SU-DHL-6 (cell line): ENCODE results near the gene PCDHB13.

Experiments used
- H2AFZ ChIP-seq: fragments of 200-600 bp; sonication (generic); 2 replicates; pipeline ENCODE4 v1.6.1; 2014; ENCODE audit warnings: low read depth, mild to moderate bottlenecking, moderate library complexity, mixed read lengths, antibody characterized with exemption, low read length; ENCODE audit not compliant: severe bottlenecking
- H3F3A ChIP-seq: fragments of 200-600 bp; shearing (Covaris generic); 2 replicates; pipeline ENCODE4 v1.6.0; 2016; ENCODE audit warnings: antibody characterized with exemption, mild to moderate bottlenecking; ENCODE audit not compliant: insufficient read depth
- H3K27ac ChIP-seq: fragments of 200-600 bp; sonication (generic); 2 replicates; pipeline ENCODE4 v1.5.1; 2016; ENCODE audit warnings: low read depth, mild to moderate bottlenecking, low read length, moderate library complexity, mixed read lengths
- H3K27me3 ChIP-seq: fragments of 200-600 bp; sonication (generic), shearing (Covaris generic); 2 replicates; pipeline ENCODE4 v1.6.0; 2014; ENCODE audit warnings: mild to moderate bottlenecking, low read length
- H3K36me3 ChIP-seq: fragments of 200-600 bp; sonication (generic); 2 replicates; pipeline ENCODE4 v1.6.1; 2014; ENCODE audit warnings: mild to moderate bottlenecking, low read length, mixed read lengths
- H3K4me2 ChIP-seq: fragments of 300-600, 200-600 bp; shearing (Covaris generic), sonication (generic); 2 replicates; pipeline ENCODE4 v1.6.0; 2014; ENCODE audit warnings: low read length, low read depth, mild to moderate bottlenecking; ENCODE audit not compliant: poor library complexity, severe bottlenecking
- H3K4me3 ChIP-seq: fragments of 200-600 bp; sonication (generic); 2 replicates; pipeline ENCODE4 v1.5.1; 2014; ENCODE audit warnings: antibody characterized with exemption, low read length, mild to moderate bottlenecking, mixed read lengths; ENCODE audit not compliant: insufficient read depth, poor library complexity, severe bottlenecking
- H3K79me2 ChIP-seq: fragments of 200-600 bp; sonication (generic); 2 replicates; pipeline ENCODE4 v1.6.1; 2014; ENCODE audit warnings: mild to moderate bottlenecking, low read length, moderate library complexity; ENCODE audit not compliant: insufficient read depth
- H3K9ac ChIP-seq: fragments of 200-600 bp; sonication (generic); 2 replicates; pipeline ENCODE4 v1.7.0; 2014; ENCODE audit warnings: mild to moderate bottlenecking, low read length
- H3K9me2 ChIP-seq: fragments of 200-600 bp; sonication (generic); replicated peaks from 2 replicates; pipeline ENCODE4 v1.6.1; 2014; ENCODE audit warnings: low read length; ENCODE audit not compliant: insufficient read depth
- H3K9me3 ChIP-seq: fragments of 200-600 bp; sonication (generic); 2 replicates; pipeline ENCODE4 v1.6.1; 2014; ENCODE audit warnings: low read length, mixed read lengths; ENCODE audit not compliant: insufficient read depth
- H4K20me1 ChIP-seq: fragments of 200-600 bp; sonication (generic); 2 replicates; pipeline ENCODE4 v1.6.1; 2014; ENCODE audit warnings: low read depth, mild to moderate bottlenecking, antibody characterized with exemption, low read length, moderate library complexity, mixed read lengths
- CTCF ChIP-seq: fragments of 200-600 bp; sonication (generic); IDR thresholded peaks from one replicate; pipeline ENCODE4 v1.5.1; 2017; ENCODE audit warnings: antibody characterized with exemption, mild to moderate bottlenecking, low read length, moderate library complexity; ENCODE audit not compliant: insufficient read depth, poor library complexity, severe bottlenecking
- EZH2phosphoT487 ChIP-seq: fragments of 200-600 bp; sonication (generic), shearing (Covaris generic); conservative IDR thresholded peaks from 2 replicates; pipeline ENCODE4 v1.6.1; 2018; ENCODE audit warnings: mild to moderate bottlenecking, antibody characterized with exemption, low read length, moderate library complexity, mixed read lengths

PCDHB13 gene

GRCh38 chr5:141260458-141261237, 46.9 kb downstream of the PCDHB13 start:
- Histone ChIP-seq H3F3A (no peaks in the 10 kb centered on the region), H3K36me3 (no peaks in the 10 kb centered on the region), H3K79me2 (no peaks in the 10 kb centered on the region), H2AFZ (no peak overlapping the region), H3K9me2 (no peaks in the 10 kb centered on the region), H3K27ac (no peak overlapping the region), H3K9me3 (peaks cover 56% of the 10 kb centered on the region), H3K9ac (no peak overlapping the region), H3K4me2 (no peak overlapping the region), H3K27me3 (no peaks in the 10 kb centered on the region), H3K4me3 (no peak overlapping the region), H4K20me1 (no peaks in the 10 kb centered on the region)
- no peak for TF ChIP-seq EZH2phosphoT487
- TF ChIP-seq CTCF: no peak

GRCh38 chr5:141261238-141261546, 47.5 kb downstream of the PCDHB13 start:
- Histone ChIP-seq H3F3A (no peaks in the 10 kb centered on the region), H3K4me3 (no peak overlapping the region), H3K36me3 (no peaks in the 10 kb centered on the region), H3K9me2 (no peaks in the 10 kb centered on the region), H4K20me1 (no peaks in the 10 kb centered on the region), H3K9me3 (peaks cover 54% of the 10 kb centered on the region), H2AFZ (no peak overlapping the region), H3K9ac (no peak overlapping the region), H3K27me3 (no peaks in the 10 kb centered on the region), H3K79me2 (no peaks in the 10 kb centered on the region), H3K27ac (no peak overlapping the region), H3K4me2 (no peak overlapping the region)
- TF ChIP-seq CTCF (no peak), EZH2phosphoT487 (no peak)
